ENCODE results near the gene TIAM1. TPM values are rescaled to one million over a fixed set of nuclear protein-coding genes. Genes with fewer than 3 reads are reported as not detected.

The TIAM1 gene
- total RNA-seq, 2 experiments from 2014 or later = 15.0 to 25.1 TPM

DNA sequence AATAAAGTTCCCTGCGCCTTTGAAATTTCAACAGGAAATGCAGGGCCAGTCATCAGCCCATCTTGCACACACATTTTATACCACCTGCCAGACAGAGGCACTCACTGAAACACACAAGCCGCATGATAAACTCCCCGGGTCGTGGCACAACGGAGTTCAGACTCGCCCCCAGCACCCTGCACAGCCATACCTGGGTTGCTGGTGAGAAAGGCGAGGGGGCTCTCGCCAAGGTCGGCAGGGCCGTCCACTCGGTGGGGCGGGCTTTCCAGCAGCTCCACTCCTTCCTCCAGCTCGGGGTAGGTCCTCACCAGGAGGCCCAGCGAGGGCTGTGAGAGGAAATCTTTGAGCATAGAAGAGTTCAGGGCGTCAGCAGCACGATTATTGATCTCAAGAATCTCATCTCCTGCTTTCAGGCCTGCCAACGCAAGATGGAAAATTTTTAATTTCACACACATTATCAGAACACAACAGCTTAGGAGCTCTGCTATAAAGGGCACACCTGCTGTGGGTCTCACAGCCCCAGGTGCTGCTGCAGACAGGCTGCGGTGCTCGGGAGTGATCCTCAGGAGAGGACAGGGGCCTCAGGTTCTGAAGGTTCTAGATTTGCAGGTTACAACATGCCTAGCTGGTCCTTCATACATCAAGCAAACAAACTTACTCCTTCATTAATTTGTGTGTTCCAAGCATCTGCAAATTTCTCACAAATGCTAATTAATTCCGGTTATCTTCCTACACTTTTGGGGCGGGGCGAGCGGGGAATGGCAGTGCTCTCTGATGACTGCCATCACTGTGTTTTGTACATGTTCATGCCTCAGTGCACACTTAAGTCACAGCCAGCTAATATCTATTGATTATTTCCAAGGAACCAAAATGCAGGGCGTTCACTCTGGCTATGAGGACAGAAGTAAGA lies 161.6 kb downstream of the TIAM1 start:
- no TSS peak for BruUV-seq (replicated peaks)
- Histone ChIP-seq H3K4me3 (ENCODE audit: low read depth, low read length, poor library complexity, severe bottlenecking) (no peak overlapping the region), H2AFZ (ENCODE audit: low read length) (no peak overlapping the region), H3K4me1 (ENCODE audit: insufficient read depth, low read length, poor library complexity, severe bottlenecking) (no peaks in the 10 kb centered on the region), H3K27ac (ENCODE audit: low read depth, low read length, poor library complexity, severe bottlenecking) (no peak overlapping the region), H3K36me3 (ENCODE audit: insufficient read depth, low read length) (no peaks in the 10 kb centered on the region), H4K20me1 (ENCODE audit: insufficient read depth, low read length) (no peaks in the 10 kb centered on the region), H3K9me2 (ENCODE audit: insufficient read depth, low read length) (no peaks in the 10 kb centered on the region), H3K79me2 (ENCODE audit: insufficient read depth, low read depth, low read length) (no peaks in the 10 kb centered on the region), H3K9me3 (ENCODE audit: low read length) (no peaks in the 10 kb centered on the region), H3K4me2 (ENCODE audit: low read length) (no peak overlapping the region)
- CTCF ChIA-PET (ENCODE audit: unreplicated experiment) = no interaction called here
- DNase-seq (ENCODE audit: low spot score) = no peak
- POLR2A ChIA-PET = no interaction called here
- TF ChIP-seq CTCF (conservative IDR thresholded peaks at IDR 0.05; ENCODE audit: low read length) (no peak), EZH2phosphoT487 (IDR thresholded peaks at IDR 0.05; ENCODE audit: borderline replicate concordance, low read depth, low read length) (no peak)
- intact Hi-C loops (cut with micrococcal nuclease; ENCODE audit: unreplicated experiment) = no loop called here

- TF ChIP-seq CTCF (conservative IDR thresholded peaks at IDR 0.05; ENCODE audit: low read length) = no peak
- TF ChIP-seq EZH2phosphoT487 (IDR thresholded peaks at IDR 0.05; ENCODE audit: borderline replicate concordance, low read depth, low read length) = no peak
- H3K4me3 ChIP-seq (ENCODE audit: low read depth, low read length, poor library complexity, severe bottlenecking) = no peak overlapping the region
- no peaks in the 10 kb centered on the region for H3K9me2 ChIP-seq (ENCODE audit: insufficient read depth, low read length)
- no peak overlapping the region for H2AFZ ChIP-seq (ENCODE audit: low read length)
- no TSS peak for BruUV-seq (replicated peaks)
- intact Hi-C loops (cut with micrococcal nuclease; ENCODE audit: unreplicated experiment) = loop anchor here (2.0 kb wide), 1 partner anchor 82 kb away; no protein-coding TSS in a partner anchor
- H4K20me1 ChIP-seq (ENCODE audit: insufficient read depth, low read length) = no peaks in the 10 kb centered on the region
- H3K27ac ChIP-seq (ENCODE audit: low read depth, low read length, poor library complexity, severe bottlenecking) = no peak overlapping the region
- H3K9me3 ChIP-seq (ENCODE audit: low read length) = no peaks in the 10 kb centered on the region
- no peaks in the 10 kb centered on the region for H3K36me3 ChIP-seq (ENCODE audit: insufficient read depth, low read length)
- H3K79me2 ChIP-seq (ENCODE audit: insufficient read depth, low read depth, low read length) = no peaks in the 10 kb centered on the region
- no peak overlapping the region for H3K4me2 ChIP-seq (ENCODE audit: low read length)
- CTCF ChIA-PET (ENCODE audit: unreplicated experiment) = no interaction called here
- no peak for DNase-seq (ENCODE audit: low spot score)
- POLR2A ChIA-PET = interaction anchor here (0.6 to 1.3 kb wide), 2 partner anchors 52 to 114 kb away, joined by 3 to 4 read pairs; no protein-coding TSS in a partner anchor
- H3K4me1 ChIP-seq (ENCODE audit: insufficient read depth, low read length, poor library complexity, severe bottlenecking) = no peaks in the 10 kb centered on the region
Measured at GRCh38 chr21:31181082-31181750, 162.8 kb downstream of the TIAM1 start.
